ENCODE results near the gene CYBC1. TPM values are rescaled to one million over a fixed set of nuclear protein-coding genes. Genes with fewer than 3 reads are reported as not detected.

The CYBC1 gene
- total RNA-seq (10 to 100 TPM; 25.9 to 44.0 TPM), polyA plus RNA-seq (10 to 100 TPM; 23.2 to 45.6 TPM)

GRCh38 chr17:82450357-82451106 lies at the start of gene CYBC1:
TSS of gene CYBC1 (minus strand) at chr17:82450752. CDS start at chr17:82449254, 1,498 bp downstream.
- under 1% methylated on average over 91 of the region's 91 CpGs for WGBS
- peak within 1 kb of the TSS; percentile 79 to 94 for H3K27ac ChIP-seq (ENCODE audit: low read depth in 1 of 2, low read length in 2 of 2)
- H3K9me3 ChIP-seq (ENCODE audit: control insufficient read depth in 4 of 4, low read length in 3 of 4), result no peaks in the 10 kb centered on the region
- no peaks in the 10 kb centered on the region for H3K27me3 ChIP-seq (ENCODE audit: control insufficient read depth in 4 of 4, insufficient read depth in 4 of 4, low read length in 3 of 4)
- H3K4me3 ChIP-seq (ENCODE audit: low read depth in 1 of 3, low read length in 3 of 3), result peak within 1 kb of the TSS; percentile 77 to 91 (median 86)
- no peak for TF ChIP-seq NR2F2 (IDR thresholded peaks at IDR 0.05)
- TF ChIP-seq EGR1 (IDR thresholded peaks at IDR 0.05; ENCODE audit: low read depth in 2 of 2), result peak; percentile 50 to 81
- TF ChIP-seq ZBTB33 (IDR thresholded peaks at IDR 0.05), result no peak
- TF ChIP-seq HNF4G (IDR thresholded peaks at IDR 0.05), result no peak
- no peak for TF ChIP-seq ATF3 (IDR thresholded peaks at IDR 0.05)
- peak; percentile 23 to 28 for TF ChIP-seq RXRA (IDR thresholded peaks at IDR 0.05)
- no peak for TF ChIP-seq JUND (IDR thresholded peaks at IDR 0.05)
- TF ChIP-seq, protein P1, sequence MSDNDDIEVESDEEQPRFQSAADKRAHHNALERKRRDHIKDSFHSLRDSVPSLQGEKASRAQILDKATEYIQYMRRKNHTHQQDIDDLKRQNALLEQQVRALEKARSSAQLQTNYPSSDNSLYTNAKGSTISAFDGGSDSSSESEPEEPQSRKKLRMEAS (IDR thresholded peaks at IDR 0.05), result peak; percentile 26
- no peak for TF ChIP-seq YY1 (IDR thresholded peaks at IDR 0.05)
- TF ChIP-seq FOXA1 (IDR thresholded peaks at IDR 0.05), result no peak
- TF ChIP-seq SP1 (IDR thresholded peaks at IDR 0.05), result peak; percentile 64
- no peak for TF ChIP-seq HNF4A (conservative IDR thresholded peaks at IDR 0.05)
- no peak for TF ChIP-seq FOXA2 (IDR thresholded peaks at IDR 0.05)
- peak; percentile 50 for TF ChIP-seq REST (IDR thresholded peaks at IDR 0.05)
- TF ChIP-seq, protein P2, sequence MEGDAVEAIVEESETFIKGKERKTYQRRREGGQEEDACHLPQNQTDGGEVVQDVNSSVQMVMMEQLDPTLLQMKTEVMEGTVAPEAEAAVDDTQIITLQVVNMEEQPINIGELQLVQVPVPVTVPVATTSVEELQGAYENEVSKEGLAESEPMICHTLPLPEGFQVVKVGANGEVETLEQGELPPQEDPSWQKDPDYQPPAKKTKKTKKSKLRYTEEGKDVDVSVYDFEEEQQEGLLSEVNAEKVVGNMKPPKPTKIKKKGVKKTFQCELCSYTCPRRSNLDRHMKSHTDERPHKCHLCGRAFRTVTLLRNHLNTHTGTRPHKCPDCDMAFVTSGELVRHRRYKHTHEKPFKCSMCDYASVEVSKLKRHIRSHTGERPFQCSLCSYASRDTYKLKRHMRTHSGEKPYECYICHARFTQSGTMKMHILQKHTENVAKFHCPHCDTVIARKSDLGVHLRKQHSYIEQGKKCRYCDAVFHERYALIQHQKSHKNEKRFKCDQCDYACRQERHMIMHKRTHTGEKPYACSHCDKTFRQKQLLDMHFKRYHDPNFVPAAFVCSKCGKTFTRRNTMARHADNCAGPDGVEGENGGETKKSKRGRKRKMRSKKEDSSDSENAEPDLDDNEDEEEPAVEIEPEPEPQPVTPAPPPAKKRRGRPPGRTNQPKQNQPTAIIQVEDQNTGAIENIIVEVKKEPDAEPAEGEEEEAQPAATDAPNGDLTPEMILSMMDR (IDR thresholded peaks at IDR 0.05; ENCODE audit: low read depth, low read length, missing input control), result no peak
- no peak for TF ChIP-seq TAF1 (conservative IDR thresholded peaks at IDR 0.05)
- no peak for TF ChIP-seq RAD21 (IDR thresholded peaks at IDR 0.05)
- peak in 1 of 2 donors; percentile 85 for TF ChIP-seq GABPA (IDR thresholded peaks at IDR 0.05 in 1 of 2, conservative IDR thresholded peaks at IDR 0.05 in 1 of 2)
- H3K4me1 ChIP-seq (ENCODE audit: control insufficient read depth in 4 of 4, insufficient read depth in 4 of 4, low read length in 3 of 4), result peaks cover 4 to 31% (median 25%) of the 10 kb centered on the region in 4 donors
- H3K36me3 ChIP-seq (ENCODE audit: control insufficient read depth in 4 of 4, insufficient read depth in 3 of 4, low read depth in 1 of 4, low read length in 3 of 4), result no peaks in the 10 kb centered on the region
- DNase-seq (ENCODE audit: low spot score), result peak; percentile 97
- H3K9ac ChIP-seq (ENCODE audit: low read depth in 1 of 2, low read length in 2 of 2), result peak within 1 kb of the TSS; percentile 66 to 93

All from liver (tissue), 9 donors.